Measurements from ENCODE around the gene CMTM6. TPM values are rescaled to one million over a fixed set of nuclear protein-coding genes. Genes with fewer than 3 reads are reported as not detected.
A peak's percentile ranks its signal among the peaks of the same experiment; 100 is the strongest.

Gene CMTM6
- total RNA-seq, 1 donor from 2014 or later = 28.0 TPM

GRCh38 chr3:32437896-32438295 lies 64.8 kb downstream of the CMTM6 start:
- H3K4me1 ChIP-seq = no peaks in the 10 kb centered on the region
- H3K36me3 ChIP-seq = no peaks in the 10 kb centered on the region
- no peak overlapping the region for H3K27ac ChIP-seq
- H3K4me3 ChIP-seq = no peak overlapping the region
- peak; percentile 28 to 34 for DNase-seq (ENCODE audit: extremely low spot score in 2 of 2)
- no peaks in the 10 kb centered on the region for H3K9me3 ChIP-seq
- H3K27me3 ChIP-seq = no peaks in the 10 kb centered on the region
- TF ChIP-seq CTCF (IDR thresholded peaks at IDR 0.05) (no peak), POLR2AphosphoS5 (IDR thresholded peaks at IDR 0.05; ENCODE audit: insufficient read depth in 1 of 2, low read depth in 1 of 2) (no peak), POLR2A (IDR thresholded peaks at IDR 0.05) (no peak)
- intact Hi-C loops (cut with DNase I) = no loop called here

- Histone ChIP-seq H3K27me3 (no peaks in the 10 kb centered on the region), H3K36me3 (no peaks in the 10 kb centered on the region), H3K27ac (no peak overlapping the region), H3K4me3 (no peak overlapping the region), H3K4me1 (peaks cover 5% of the 10 kb centered on the region), H3K9me3 (no peaks in the 10 kb centered on the region)
- peak in 1 of 2 donors; percentile 64 for DNase-seq (ENCODE audit: extremely low spot score in 2 of 2)
- intact Hi-C loops (cut with DNase I) = no loop called here
- no peak for TF ChIP-seq CTCF (IDR thresholded peaks at IDR 0.05)
- TF ChIP-seq POLR2AphosphoS5 (IDR thresholded peaks at IDR 0.05; ENCODE audit: insufficient read depth in 1 of 2, low read depth in 1 of 2) = no peak
- no peak for TF ChIP-seq POLR2A (IDR thresholded peaks at IDR 0.05)
Observed at GRCh38 chr3:32436816-32437189, 65.8 kb downstream of the CMTM6 start.

DNA sequence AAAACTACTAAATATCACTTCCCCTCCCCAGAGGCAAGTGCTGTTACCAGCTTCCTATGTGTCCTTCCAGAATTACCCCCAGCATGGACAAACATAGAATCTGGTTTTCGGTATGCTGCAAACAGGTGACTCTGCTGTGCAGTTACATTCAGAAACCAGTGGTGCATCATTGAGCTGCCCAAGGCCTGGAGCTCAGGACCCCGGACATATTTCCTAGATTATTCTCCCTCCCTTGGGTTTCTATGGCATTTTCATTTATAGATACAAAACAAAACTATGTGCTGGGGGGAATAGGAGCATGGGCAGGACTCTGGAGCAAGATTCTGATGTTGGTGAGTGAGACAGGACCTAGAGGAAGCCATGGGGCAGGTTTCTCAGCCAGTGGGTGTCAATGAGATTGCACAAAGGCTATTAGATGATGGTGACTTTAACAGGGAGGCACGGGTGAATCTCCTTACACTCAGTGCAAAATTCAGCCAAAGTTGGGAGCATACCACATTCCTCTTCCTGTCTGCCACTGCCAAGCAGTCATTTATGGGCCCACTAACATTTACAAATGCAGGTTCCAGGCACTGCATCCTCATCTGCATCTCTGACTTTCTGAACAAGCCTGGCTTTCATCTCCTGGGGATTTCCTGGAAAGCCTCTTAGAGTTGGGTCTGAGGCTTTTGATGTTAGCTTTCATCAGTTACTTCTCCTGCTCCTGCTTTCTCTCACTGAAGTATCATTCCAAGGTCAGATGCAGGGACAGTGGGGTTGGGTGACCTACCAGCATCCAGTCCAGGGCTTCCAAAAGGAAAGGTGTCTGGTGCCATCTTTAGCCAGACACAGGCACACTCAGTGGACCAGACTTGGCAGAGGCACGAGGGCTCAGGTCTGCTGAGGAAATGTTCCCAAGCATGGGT lies 66.5 kb downstream of the CMTM6 start:
- DNase-seq (ENCODE audit: extremely low spot score in 2 of 2) = peak; percentile 76 to 77
- H3K9me3 ChIP-seq = no peaks in the 10 kb centered on the region
- no peak overlapping the region for H3K4me3 ChIP-seq
- H3K27ac ChIP-seq = no peak overlapping the region
- TF ChIP-seq CTCF (IDR thresholded peaks at IDR 0.05) = no peak
- TF ChIP-seq POLR2AphosphoS5 (IDR thresholded peaks at IDR 0.05; ENCODE audit: insufficient read depth in 1 of 2, low read depth in 1 of 2) = no peak
- no peak for TF ChIP-seq POLR2A (IDR thresholded peaks at IDR 0.05)
- no peaks in the 10 kb centered on the region for H3K36me3 ChIP-seq
- no peaks in the 10 kb centered on the region for H3K27me3 ChIP-seq
- peaks cover 5% of the 10 kb centered on the region for H3K4me1 ChIP-seq
- intact Hi-C loops (cut with DNase I) = no loop called here

- TF ChIP-seq POLR2AphosphoS5 (IDR thresholded peaks at IDR 0.05; ENCODE audit: insufficient read depth in 1 of 2, low read depth in 1 of 2) (no peak), CTCF (IDR thresholded peaks at IDR 0.05) (no peak), POLR2A (IDR thresholded peaks at IDR 0.05) (no peak)
- DNase-seq (ENCODE audit: extremely low spot score in 2 of 2) = peak in 1 of 2 donors; percentile 52
- no peaks in the 10 kb centered on the region for H3K36me3 ChIP-seq
- no peaks in the 10 kb centered on the region for H3K27me3 ChIP-seq
- H3K4me1 ChIP-seq = peaks cover 5% of the 10 kb centered on the region
- no peaks in the 10 kb centered on the region for H3K9me3 ChIP-seq
- intact Hi-C loops (cut with DNase I) = no loop called here
- no peak overlapping the region for H3K4me3 ChIP-seq
- H3K27ac ChIP-seq = no peak overlapping the region
Observed at GRCh38 chr3:32434206-32434605, 68.4 kb downstream of the CMTM6 start.

All from vagina (tissue), 2 donors.